HCT116 (cell line): Measurements from ENCODE around the gene PLEK. TPM values are rescaled to one million over a fixed set of nuclear protein-coding genes. Genes with fewer than 3 reads are reported as not detected.

Experiments
- ATAC-seq: fragments of 200-7000 bp; cut with Tn5 transposase; 2 replicates; pipeline ENCODE4 v1.9.1; 2020; ENCODE audit warnings: mild to moderate bottlenecking, moderate library complexity
- BruUV-seq: library from RNA; stranded (reverse); fragments of 400-500 nt; replicated peaks from 2 replicates; lab custom pipeline; 2021; lab: Mats Ljungman, UMichigan
- CTCF ChIA-PET: fragments of 300-600 bp; sonication (Branson Sonifier 250); formaldehyde crosslinking; loops from one replicate; lab custom pipeline; 2021; ENCODE audit warnings: antibody characterized with exemption; lab: Charles Lee
- POLR2A ChIA-PET: fragments of 300-600, 350-600 bp; sonication (Branson Sonifier 250); formaldehyde crosslinking; loops from one replicate; lab custom pipeline; 2021; ENCODE audit warnings: antibody characterized with exemption; lab: Charles Lee
- RAD21 ChIA-PET, 2 experiments: fragments of 300-600 bp; sonication (Branson Sonifier 250); formaldehyde crosslinking; loops; one replicate each; lab custom pipeline; 2023; ENCODE audit warnings: low total read pairs in 2 of 2; ENCODE audit not compliant: uncharacterized antibody in 2 of 2, unreplicated experiment in 2 of 2, low non-redundant PET in 1 of 2; lab: Charles Lee
- DNase-seq: peaks from one replicate; pipeline ENCODE4 v3.0.0-alpha.2; 2010; ENCODE audit warnings: low read depth, low spot score
- H2AFZ ChIP-seq: fragments of 200-600 bp; shearing (Covaris generic), sonication (generic); 2 replicates; pipeline ENCODE4 v1.6.1; 2017; ENCODE audit warnings: low read depth, mixed run types, mixed read lengths, antibody characterized with exemption, low read length; ENCODE audit not compliant: poor library complexity, severe bottlenecking
- H3K27ac ChIP-seq: 2 replicates; pipeline ENCODE4 v1.5.1; 2012; ENCODE audit warnings: low read depth, low read length
- H3K27me3 ChIP-seq: fragments of 200-600 bp; sonication (generic); 2 replicates; pipeline ENCODE4 v1.6.1; 2016; ENCODE audit warnings: mixed run types, low read length, mixed read lengths; ENCODE audit not compliant: insufficient read depth
- H3K36me3 ChIP-seq, 2 experiments: fragments of 200-500 bp in 1 of 2; fragments of 200-600 bp in 1 of 2; sonication (Bioruptor generic) in 1 of 2; sonication (generic) in 1 of 2; 2 replicates each; pipeline versions ENCODE4 v1.5.1 to v1.6.1; 2014 to 2016; ENCODE audit warnings: low read length in 2 of 2, inconsistent platforms in 1 of 2, mixed read lengths in 1 of 2, mixed run types in 1 of 2; ENCODE audit not compliant: insufficient read depth in 2 of 2, control insufficient read depth in 1 of 2
- H3K4me1 ChIP-seq, 2 experiments: fragments of 200-600 bp in 1 of 2; sonication (generic) in 1 of 2; 2 replicates each; pipeline versions ENCODE4 v1.5.1 to v1.6.1; 2012 to 2017; ENCODE audit warnings: low read length in 2 of 2, inconsistent platforms in 1 of 2, mild to moderate bottlenecking in 1 of 2, mixed read lengths in 1 of 2, mixed run types in 1 of 2, moderate library complexity in 1 of 2; ENCODE audit not compliant: insufficient read depth in 2 of 2, control insufficient read depth in 1 of 2
- H3K4me2 ChIP-seq: fragments of 200-600 bp; sonication (generic); 2 replicates; pipeline ENCODE4 v1.6.1; 2017; ENCODE audit warnings: mixed run types, low read length, mixed read lengths
- H3K4me3 ChIP-seq, 2 experiments: fragments of 200-600 bp in 1 of 2; sonication (generic) in 1 of 2; replicated peaks in 1 of 2; 2 replicates each; pipeline ENCODE4 v1.5.1; 2011 to 2016; ENCODE audit warnings: low read length in 2 of 2, control low read depth in 1 of 2, low read depth in 1 of 2, mild to moderate bottlenecking in 1 of 2, mixed read lengths in 1 of 2, mixed run types in 1 of 2
- H3K79me2 ChIP-seq: fragments of 200-600 bp; sonication (generic); 2 replicates; pipeline ENCODE4 v1.6.1; 2017; ENCODE audit warnings: mild to moderate bottlenecking, mixed run types, low read length, moderate library complexity, mixed read lengths; ENCODE audit not compliant: insufficient read depth
- H3K9ac ChIP-seq: fragments of 200-600 bp; sonication (generic); 2 replicates; pipeline ENCODE4 v1.6.1; 2016; ENCODE audit warnings: low read length, mixed read lengths
- H3K9me2 ChIP-seq: fragments of 200-600 bp; sonication (generic), shearing (Covaris generic); 2 replicates; pipeline ENCODE4 v1.6.1; 2017; ENCODE audit warnings: mixed run types, mild to moderate bottlenecking, moderate library complexity; ENCODE audit not compliant: insufficient read depth
- H3K9me3 ChIP-seq, 2 experiments: fragments of 200-500 bp in 1 of 2; fragments of 200-600 bp in 1 of 2; sonication (Bioruptor generic) in 1 of 2; sonication (generic) in 1 of 2; 2 replicates each; pipeline ENCODE4 v1.6.1; 2014 to 2017; ENCODE audit warnings: low read length in 2 of 2, mixed read lengths in 2 of 2, inconsistent platforms in 1 of 2, low read depth in 1 of 2, mild to moderate bottlenecking in 1 of 2, mixed run types in 1 of 2, moderate library complexity in 1 of 2; ENCODE audit not compliant: control insufficient read depth in 1 of 2, insufficient read depth in 1 of 2
- H4K20me1 ChIP-seq: fragments of 200-600 bp; sonication (generic), shearing (Covaris generic); 2 replicates; pipeline ENCODE4 v1.6.1; 2017; ENCODE audit warnings: mixed run types, mild to moderate bottlenecking, moderate library complexity; ENCODE audit not compliant: insufficient read depth
- CBX3 ChIP-seq: IDR thresholded peaks from 2 replicates; pipeline ENCODE4 v1.6.1; 2012; ENCODE audit warnings: low read depth
- FOSL1 ChIP-seq: IDR thresholded peaks from 2 replicates; pipeline ENCODE4 v1.6.1; 2012; ENCODE audit warnings: low read depth
- JUND ChIP-seq: IDR thresholded peaks from 2 replicates; pipeline ENCODE4 v1.6.1; 2012
- POLR2A ChIP-seq: IDR thresholded peaks from 2 replicates; pipeline ENCODE4 v1.7.0; 2011; ENCODE audit warnings: borderline replicate concordance; ENCODE audit not compliant: insufficient read depth, insufficient read length; ENCODE audit errors: extremely low read depth
- POLR2AphosphoS5 ChIP-seq: IDR thresholded peaks from 2 replicates; pipeline ENCODE4 v1.6.1; 2011; ENCODE audit warnings: mild to moderate bottlenecking, low read depth, low read length, moderate library complexity
- RAD21 ChIP-seq: IDR thresholded peaks from 2 replicates; pipeline ENCODE4 v1.6.1; 2012; ENCODE audit warnings: low read depth, mild to moderate bottlenecking
- SIN3A ChIP-seq: IDR thresholded peaks from 2 replicates; pipeline ENCODE4 v1.6.1; 2012; ENCODE audit warnings: low read depth
- SRF ChIP-seq: IDR thresholded peaks from 2 replicates; pipeline ENCODE4 v1.6.1; 2012; ENCODE audit warnings: low read depth
- TCF7L2 ChIP-seq: IDR thresholded peaks from 2 replicates; pipeline ENCODE4 v1.7.0; 2011; ENCODE audit warnings: borderline replicate concordance, inconsistent platforms; ENCODE audit not compliant: insufficient read depth, insufficient read length; ENCODE audit errors: extremely low read depth
- YY1 ChIP-seq: IDR thresholded peaks from 2 replicates; pipeline ENCODE4 v1.6.1; 2011; ENCODE audit warnings: low read length, low read depth, moderate library complexity, mild to moderate bottlenecking; ENCODE audit not compliant: insufficient replicate concordance; ENCODE audit errors: extremely low read depth
- ZFX ChIP-seq: fragments of 450-650 bp; IDR thresholded peaks from 2 replicates; pipeline ENCODE4 v1.6.1; 2017
- intact Hi-C: fragments of 100-400 bp; cut with micrococcal nuclease; formaldehyde crosslinking; loops from 2 replicates; pipeline ENCODE4 v1.10.0; 2022
- total RNA-seq: library from RNA; stranded (reverse); gene quantifications from one replicate; pipeline ENCODE4 v1.2.1, GENCODE V29; 2021; ENCODE audit not compliant: unreplicated experiment
- TF ChIP-seq, protein P1 (sequence below): IDR thresholded peaks from 2 replicates; pipeline ENCODE4 v1.6.1; 2012; ENCODE audit warnings: low read depth
- TF ChIP-seq, protein P2 (sequence below): IDR thresholded peaks from 2 replicates; pipeline ENCODE4 v1.6.1; 2012

The PLEK gene
- total RNA-seq, 1 experiment from 2014 or later: 0.22 TPM

GRCh38 chr2:68436270-68436669 is 71.2 kb downstream of the PLEK start:
- TF ChIP-seq POLR2A (no peak), SIN3A (no peak), FOSL1 (no peak), CBX3 (no peak), JUND (no peak), TCF7L2 (no peak), POLR2AphosphoS5 (no peak), ZFX (no peak), YY1 (no peak), SRF (no peak), RAD21 (no peak)
- TF ChIP-seq, protein P1, sequence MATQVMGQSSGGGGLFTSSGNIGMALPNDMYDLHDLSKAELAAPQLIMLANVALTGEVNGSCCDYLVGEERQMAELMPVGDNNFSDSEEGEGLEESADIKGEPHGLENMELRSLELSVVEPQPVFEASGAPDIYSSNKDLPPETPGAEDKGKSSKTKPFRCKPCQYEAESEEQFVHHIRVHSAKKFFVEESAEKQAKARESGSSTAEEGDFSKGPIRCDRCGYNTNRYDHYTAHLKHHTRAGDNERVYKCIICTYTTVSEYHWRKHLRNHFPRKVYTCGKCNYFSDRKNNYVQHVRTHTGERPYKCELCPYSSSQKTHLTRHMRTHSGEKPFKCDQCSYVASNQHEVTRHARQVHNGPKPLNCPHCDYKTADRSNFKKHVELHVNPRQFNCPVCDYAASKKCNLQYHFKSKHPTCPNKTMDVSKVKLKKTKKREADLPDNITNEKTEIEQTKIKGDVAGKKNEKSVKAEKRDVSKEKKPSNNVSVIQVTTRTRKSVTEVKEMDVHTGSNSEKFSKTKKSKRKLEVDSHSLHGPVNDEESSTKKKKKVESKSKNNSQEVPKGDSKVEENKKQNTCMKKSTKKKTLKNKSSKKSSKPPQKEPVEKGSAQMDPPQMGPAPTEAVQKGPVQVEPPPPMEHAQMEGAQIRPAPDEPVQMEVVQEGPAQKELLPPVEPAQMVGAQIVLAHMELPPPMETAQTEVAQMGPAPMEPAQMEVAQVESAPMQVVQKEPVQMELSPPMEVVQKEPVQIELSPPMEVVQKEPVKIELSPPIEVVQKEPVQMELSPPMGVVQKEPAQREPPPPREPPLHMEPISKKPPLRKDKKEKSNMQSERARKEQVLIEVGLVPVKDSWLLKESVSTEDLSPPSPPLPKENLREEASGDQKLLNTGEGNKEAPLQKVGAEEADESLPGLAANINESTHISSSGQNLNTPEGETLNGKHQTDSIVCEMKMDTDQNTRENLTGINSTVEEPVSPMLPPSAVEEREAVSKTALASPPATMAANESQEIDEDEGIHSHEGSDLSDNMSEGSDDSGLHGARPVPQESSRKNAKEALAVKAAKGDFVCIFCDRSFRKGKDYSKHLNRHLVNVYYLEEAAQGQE: no peak
- TF ChIP-seq, protein P2, sequence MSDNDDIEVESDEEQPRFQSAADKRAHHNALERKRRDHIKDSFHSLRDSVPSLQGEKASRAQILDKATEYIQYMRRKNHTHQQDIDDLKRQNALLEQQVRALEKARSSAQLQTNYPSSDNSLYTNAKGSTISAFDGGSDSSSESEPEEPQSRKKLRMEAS: no peak
- intact Hi-C loops: no loop called here
- ATAC-seq (no peak), DNase-seq (no peak)
- Histone ChIP-seq H3K4me3 (no peak overlapping the region), H3K9ac (no peak overlapping the region), H3K4me1 (peaks cover 0 to under 1% of the 10 kb centered on the region in 2 experiments; a peak in 1 of 4 replicates), H3K4me2 (no peak overlapping the region), H3K36me3 (no peaks in the 10 kb centered on the region), H3K27ac (no peak overlapping the region), H3K79me2 (no peaks in the 10 kb centered on the region), H4K20me1 (no peaks in the 10 kb centered on the region), H3K27me3 (no peaks in the 10 kb centered on the region), H3K9me3 (no peaks in the 10 kb centered on the region), H3K9me2 (no peaks in the 10 kb centered on the region), H2AFZ (no peak overlapping the region)
- CTCF ChIA-PET: no interaction called here
- RAD21 ChIA-PET: no interaction called here
- no TSS peak for BruUV-seq
- POLR2A ChIA-PET: no interaction called here
